ENCODE data around the gene PIGR.

- TF ChIP-seq CTCF (conservative IDR thresholded peaks at IDR 0.05; ENCODE audit: low read length) (no peak), EZH2phosphoT487 (IDR thresholded peaks at IDR 0.05; ENCODE audit: borderline replicate concordance, low read depth, low read length) (no peak)
Measured at GRCh38 chr1:206961668-206962067, 15.4 kb upstream of the PIGR start.
